Mesodermal cell (in vitro differentiated cells): Measurements from ENCODE around the gene ARHGEF11.
A peak's percentile ranks its signal among the peaks of the same experiment; 100 is the strongest.

Source experiments
- H3K27ac ChIP-seq: 2 replicates; pipeline ENCODE4 v1.7.0; 2013; ENCODE audit warnings: mild to moderate bottlenecking, low read depth, low read length, moderate library complexity; ENCODE audit not compliant: severe bottlenecking
- H3K36me3 ChIP-seq: 2 replicates; pipeline ENCODE4 v1.7.1; 2013; ENCODE audit warnings: mild to moderate bottlenecking, low read length, moderate library complexity; ENCODE audit not compliant: control insufficient read depth, insufficient read depth
- H3K4me1 ChIP-seq: one replicate; pipeline ENCODE4 v1.7.1; 2013; ENCODE audit warnings: mild to moderate bottlenecking, low read length; ENCODE audit not compliant: insufficient read depth, control insufficient read depth, poor library complexity, severe bottlenecking
- H3K4me3 ChIP-seq: 2 replicates; pipeline ENCODE4 v1.7.0; 2013; ENCODE audit warnings: low read length, control low read depth, mild to moderate bottlenecking; ENCODE audit not compliant: insufficient read depth, poor library complexity, severe bottlenecking; ENCODE audit errors: extremely low read depth
- H3K9me3 ChIP-seq: 2 replicates; pipeline ENCODE4 v1.7.1; 2013; ENCODE audit warnings: mild to moderate bottlenecking, low read length, moderate library complexity; ENCODE audit not compliant: control insufficient read depth
- WGBS, 2 experiments: methylation state at CpG; one replicate each; pipeline ENCODE4 v1.1.5; 2013; ENCODE audit warnings: missing lambda C conversion rate in 2 of 2; ENCODE audit not compliant: insufficient coverage in 2 of 2; 5-methylcytosine and 5-hydroxymethylcytosine counted together

Gene ARHGEF11

DNA sequence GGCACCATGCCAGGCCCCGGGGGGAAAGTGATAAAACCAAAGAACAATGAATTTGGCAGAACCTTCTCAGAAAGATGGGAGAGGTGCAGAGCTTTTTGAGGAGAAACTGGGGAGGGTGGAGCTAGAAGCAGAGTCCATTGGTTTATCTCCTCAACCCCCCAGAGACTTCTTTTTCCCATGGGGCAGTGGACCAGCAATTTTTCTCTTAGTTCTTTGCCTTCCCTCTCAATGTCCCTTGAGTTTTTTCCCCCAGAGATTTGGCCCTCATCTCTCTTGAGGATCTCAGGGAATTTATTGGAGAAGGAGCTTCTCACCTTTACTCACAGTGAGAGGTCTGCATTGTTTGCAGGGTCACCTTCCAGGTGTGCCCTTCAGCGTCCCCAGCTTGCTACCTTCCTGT is 5.3 kb upstream of the ARHGEF11 start:
- Histone ChIP-seq H3K36me3 (no peaks in the 10 kb centered on the region), H3K9me3 (no peaks in the 10 kb centered on the region), H3K4me1 (no peaks in the 10 kb centered on the region), H3K27ac (no peak overlapping the region), H3K4me3 (no peak overlapping the region)
- WGBS, 2 experiments = 88 to 100% methylated on average over 1 of the region's 2 CpGs

- H3K9me3 ChIP-seq = no peaks in the 10 kb centered on the region
- WGBS, 2 experiments = 60% methylated on average over 1 of the region's 2 CpGs; no CpG with 5 or more reads in 1 of the 2 experiments
- H3K27ac ChIP-seq = no peak overlapping the region
Observed at GRCh38 chr1:157047062-157047410, 1.5 kb upstream of the ARHGEF11 start.

DNA sequence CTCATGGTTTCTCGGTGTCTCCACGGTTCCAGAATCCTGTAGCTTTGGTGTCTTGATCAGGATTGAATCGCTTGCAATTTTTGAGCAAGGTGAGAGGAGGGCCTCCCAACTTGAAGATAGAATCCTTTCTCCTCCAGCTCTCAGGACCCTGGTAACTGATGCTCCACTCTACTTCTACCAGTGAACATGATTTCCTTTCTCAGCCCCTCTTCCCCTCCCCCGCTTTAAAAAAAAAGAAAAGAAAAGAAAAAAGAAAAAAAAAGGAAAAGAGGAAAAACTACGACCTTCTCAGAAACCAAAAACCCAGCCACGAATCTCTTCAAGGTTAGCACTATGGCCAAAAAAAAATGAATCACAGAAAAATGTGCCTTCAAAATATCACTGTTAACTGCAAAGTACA is 1.2 kb downstream of the ARHGEF11 start:
- no peaks in the 10 kb centered on the region for H3K9me3 ChIP-seq
- peaks cover 15% of the 10 kb centered on the region for H3K36me3 ChIP-seq
- H3K27ac ChIP-seq = no peak overlapping the region
- WGBS, 2 experiments = 18 to 29% methylated on average over 3 to 4 of the region's 6 CpGs
- H3K4me3 ChIP-seq = peak overlapping the region; percentile 60
- H3K4me1 ChIP-seq = peaks cover 12% of the 10 kb centered on the region

More at GRCh38 chr1:157047062-157047410, 1.5 kb upstream of the ARHGEF11 start:
- peaks cover 12% of the 10 kb centered on the region for H3K4me1 ChIP-seq
- H3K36me3 ChIP-seq = peaks cover 8% of the 10 kb centered on the region
- H3K4me3 ChIP-seq = no peak overlapping the region

GRCh38 chr1:157043685-157044084 is 1.9 kb downstream of the ARHGEF11 start:
- Histone ChIP-seq H3K36me3 (peaks cover 21% of the 10 kb centered on the region), H3K27ac (no peak overlapping the region), H3K9me3 (no peaks in the 10 kb centered on the region), H3K4me3 (peak overlapping the region; percentile 60), H3K4me1 (peaks cover 12% of the 10 kb centered on the region)
- 63 to 93% methylated on average over 2 of the region's 2 CpGs for WGBS, 2 experiments

DNA sequence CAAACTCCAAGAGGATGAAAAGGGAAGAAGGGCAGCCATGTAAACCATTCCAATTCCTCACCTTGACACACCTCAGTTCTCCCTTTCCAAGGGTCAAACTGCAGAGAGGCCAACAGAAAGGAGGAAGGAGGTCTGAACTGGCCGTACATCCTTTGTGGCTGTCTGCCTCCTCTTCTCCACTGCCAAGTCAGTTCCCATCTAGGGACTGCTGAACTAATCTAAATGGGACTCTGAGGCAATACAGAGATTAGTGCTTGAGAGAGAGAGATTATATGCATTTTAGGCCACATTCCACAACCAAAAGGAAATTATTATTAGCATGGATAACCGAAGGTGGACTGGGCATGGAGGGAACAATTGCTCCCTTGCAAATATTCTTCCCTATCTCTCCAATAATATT is 2.7 kb downstream of the ARHGEF11 start:
- Histone ChIP-seq H3K9me3 (no peaks in the 10 kb centered on the region), H3K27ac (no peak overlapping the region), H3K36me3 (peaks cover 21% of the 10 kb centered on the region), H3K4me3 (no peak overlapping the region), H3K4me1 (peaks cover 12% of the 10 kb centered on the region)
- WGBS, 2 experiments = no CpG with 5 or more reads among the region's 2 CpGs

DNA sequence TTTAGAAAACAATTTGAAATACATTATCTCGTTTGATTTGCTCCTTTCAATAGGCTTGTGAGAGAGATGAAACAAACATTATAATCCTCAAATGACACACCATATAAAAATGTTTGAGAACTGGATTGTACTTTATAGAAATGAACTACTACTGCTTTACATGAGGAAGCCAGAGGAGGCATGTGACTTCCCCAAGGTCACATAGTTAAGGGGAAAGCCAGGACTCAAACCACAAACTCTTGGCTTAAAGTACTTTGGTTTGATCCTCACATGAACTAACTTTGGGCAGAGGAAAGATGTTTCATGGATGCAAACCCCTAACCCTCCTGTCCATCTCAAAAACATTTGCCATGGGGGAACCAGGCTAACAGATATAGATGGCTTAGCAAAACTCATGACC is 4.7 kb downstream of the ARHGEF11 start:
- Histone ChIP-seq H3K27ac (no peak overlapping the region), H3K4me1 (peaks cover 12% of the 10 kb centered on the region), H3K4me3 (no peak overlapping the region), H3K9me3 (no peaks in the 10 kb centered on the region), H3K36me3 (peaks cover 21% of the 10 kb centered on the region)
- no CpG with 5 or more reads among the region's 1 CpG for WGBS, 2 experiments

- Histone ChIP-seq H3K36me3 (peaks cover 7% of the 10 kb centered on the region), H3K4me3 (no peak overlapping the region), H3K27ac (no peak overlapping the region), H3K4me1 (peaks cover 5% of the 10 kb centered on the region), H3K9me3 (no peaks in the 10 kb centered on the region)
- 91 to 100% methylated on average over 2 to 4 of the region's 6 CpGs for WGBS, 2 experiments
Observed at GRCh38 chr1:157035121-157035520, 10.4 kb downstream of the ARHGEF11 start.

DNA sequence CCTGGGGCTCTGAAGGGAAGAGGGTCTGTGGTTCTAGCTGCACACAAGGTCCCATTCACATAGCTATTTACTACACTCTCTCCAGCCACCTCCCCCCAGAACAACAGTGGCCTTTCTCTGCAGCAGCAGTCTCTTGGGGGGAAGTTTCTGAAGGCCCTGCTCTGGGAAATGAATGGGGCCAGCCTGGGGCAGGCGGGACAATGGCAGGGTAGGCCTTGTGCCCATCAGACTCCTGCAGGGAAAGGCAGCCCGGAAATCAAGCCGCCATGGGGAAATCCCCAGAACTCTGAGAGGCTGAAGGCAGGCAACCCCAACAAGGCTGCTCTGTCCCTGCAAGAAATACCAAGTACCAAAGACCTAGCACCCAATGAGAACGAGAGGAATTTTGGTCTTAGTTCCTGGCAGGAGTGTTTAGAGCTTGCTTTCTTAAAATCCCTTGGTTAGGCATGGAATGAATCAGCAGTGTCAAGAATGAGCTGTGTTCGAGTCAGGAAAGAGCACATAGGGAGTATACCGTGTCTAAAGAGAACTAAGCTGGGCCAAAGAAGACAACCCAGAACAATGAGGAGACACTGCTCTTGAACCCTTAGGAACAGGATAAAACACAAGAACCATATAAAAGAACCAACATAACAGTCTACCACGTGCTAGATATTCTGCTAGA is 11.3 kb downstream of the ARHGEF11 start:
- no peaks in the 10 kb centered on the region for H3K9me3 ChIP-seq
- H3K27ac ChIP-seq = no peak overlapping the region
- no peak overlapping the region for H3K4me3 ChIP-seq
- peaks cover 6% of the 10 kb centered on the region for H3K36me3 ChIP-seq
- H3K4me1 ChIP-seq = peaks cover 5% of the 10 kb centered on the region
- 77 to 85% methylated on average over 5 of the region's 7 CpGs for WGBS, 2 experiments

DNA sequence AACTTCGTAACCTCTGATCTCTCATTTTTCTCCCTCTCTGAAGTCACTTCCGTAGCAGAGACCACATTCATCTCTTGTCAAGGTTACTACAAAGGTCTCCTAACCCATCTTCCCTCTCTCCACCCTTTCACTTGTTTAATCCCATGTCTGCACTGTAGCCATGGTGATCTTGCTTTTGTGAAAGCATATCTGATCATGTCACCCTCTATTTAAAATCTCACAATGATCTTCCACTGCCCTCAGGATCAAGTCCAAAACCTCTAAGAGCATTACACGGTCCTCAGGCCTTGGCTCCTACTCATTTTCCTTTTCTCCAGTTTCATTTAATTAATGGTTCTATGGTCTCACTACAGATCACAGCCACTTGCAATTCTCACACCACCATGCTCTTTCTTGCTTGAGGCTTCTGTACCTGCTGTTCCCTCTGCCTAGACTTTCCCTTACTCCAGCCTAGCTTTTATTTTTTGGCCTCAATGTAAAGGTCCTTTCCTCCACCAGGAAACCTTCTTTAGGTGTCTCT is 12.1 kb downstream of the ARHGEF11 start:
- Histone ChIP-seq H3K4me3 (no peak overlapping the region), H3K27ac (no peak overlapping the region), H3K36me3 (no peaks in the 10 kb centered on the region), H3K9me3 (no peaks in the 10 kb centered on the region), H3K4me1 (peaks cover 5% of the 10 kb centered on the region)
- 96% methylated on average over 3 of the region's 3 CpGs for WGBS, 2 experiments

DNA sequence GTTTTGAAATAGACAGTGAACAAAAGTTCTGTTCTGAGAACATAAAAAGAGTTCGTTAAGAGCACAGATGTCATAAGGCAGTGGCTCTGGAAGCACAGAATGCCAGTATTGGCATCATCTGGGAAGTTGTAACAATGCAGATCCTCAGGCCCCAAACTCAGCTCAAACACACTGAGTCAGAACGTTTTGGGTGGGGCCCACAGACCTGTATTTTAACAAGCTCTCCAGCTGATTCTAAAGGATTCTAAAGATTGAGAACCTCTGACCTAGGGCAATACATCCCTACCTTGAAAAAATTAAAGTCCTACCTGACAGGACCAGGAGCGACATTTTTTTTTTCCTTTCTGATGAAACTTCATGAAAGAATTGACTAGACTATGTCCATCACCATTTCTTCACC is 13.2 kb downstream of the ARHGEF11 start:
- 91 to 96% methylated on average over 2 to 3 of the region's 3 CpGs for WGBS, 2 experiments
- no peak overlapping the region for H3K27ac ChIP-seq
- no peak overlapping the region for H3K4me3 ChIP-seq
- peaks cover 5% of the 10 kb centered on the region for H3K4me1 ChIP-seq
- H3K36me3 ChIP-seq = no peaks in the 10 kb centered on the region
- H3K9me3 ChIP-seq = no peaks in the 10 kb centered on the region

GRCh38 chr1:157030728-157031127 is 14.8 kb downstream of the ARHGEF11 start:
- Histone ChIP-seq H3K9me3 (no peaks in the 10 kb centered on the region), H3K36me3 (no peaks in the 10 kb centered on the region), H3K27ac (no peak overlapping the region), H3K4me1 (peaks cover 5% of the 10 kb centered on the region), H3K4me3 (no peak overlapping the region)
- 93 to 100% methylated on average over 1 to 2 of the region's 2 CpGs for WGBS, 2 experiments
